Pancreas (tissue), 10 donors: ENCODE results near the gene LRFN4. TPM values are rescaled to one million over a fixed set of nuclear protein-coding genes. Genes with fewer than 3 reads are reported as not detected.

ENCODE experiments used
- ATAC-seq, 4 donors: fragments of 200-7000 bp; cut with Tn5 transposase; one replicate each; pipeline versions ENCODE4 v1.8.0 to v1.9.1; 2020; ENCODE audit warnings: mild to moderate bottlenecking in 4 of 4, moderate library complexity in 4 of 4
- DNase-seq, 6 donors: peaks; one replicate each; pipeline ENCODE4 v3.0.0-alpha.2; 2020
- FAIRE-seq: peaks from 2 replicates; lab custom pipeline; 2012; peaks lifted over from hg19 to GRCh38; lab: Jason Lieb, UNC
- H3K27ac ChIP-seq, 4 donors: fragments of 200-600 bp; sonication (generic); 1 replicate in 3 of 4; 2 replicates in 1 of 4; pipeline versions ENCODE4 v1.5.0 to v1.8.0; 2020
- H3K27me3 ChIP-seq, 4 donors: fragments of 200-600 bp; one replicate each; pipeline ENCODE4 v1.8.0; 2021
- H3K36me3 ChIP-seq, 3 donors: fragments of 200-600 bp; sonication (generic) in 1 of 3; one replicate each; pipeline versions ENCODE4 v1.5.0 to v1.8.0; 2020 to 2021
- H3K4me1 ChIP-seq, 3 donors: fragments of 200-600 bp; one replicate each; pipeline ENCODE4 v1.8.0; 2021
- H3K4me3 ChIP-seq, 4 donors: fragments of 200-600 bp; sonication (generic) in 2 of 4; one replicate each; pipeline versions ENCODE4 v1.5.0 to v1.8.0; 2020 to 2021
- H3K9me3 ChIP-seq, 4 donors: fragments of 200-600 bp; one replicate each; pipeline ENCODE4 v1.8.0; 2021
- WGBS, 2 donors: extraction: QIAGEN DNeasy Blood & Tissue Kit; methylation state at CpG; one replicate each; pipeline ENCODE4 v1.1.7; 2013; 5-methylcytosine and 5-hydroxymethylcytosine counted together
- intact Hi-C, 3 donors: fragments of 100-400 bp; cut with DNase I; formaldehyde crosslinking; loops; one replicate each; pipeline versions ENCODE4 v1.11.1 to v1.14.2; 2022
- polyA plus RNA-seq, 2 donors: library from polyadenylated mRNA; stranded (reverse); fragments of 200-250 nt; gene quantifications; one replicate each; pipeline ENCODE4 v1.2.3, GENCODE V29; 2013
- total RNA-seq, 6 donors: library from RNA; stranded (reverse); fragmentation: NEBNext Ultra II Directional in 4 of 6; extraction: Animal tissue kit (Norgen Biotek cat#: 25700) in 4 of 6; gene quantifications; one replicate each; pipeline versions ENCODE4 v1.2.1 to v1.2.4, GENCODE V29; 2021 to 2023
- TF ChIP-seq, protein P1 (sequence below), 4 donors: fragments of 200-600 bp; sonication (generic) in 3 of 4; IDR thresholded peaks; one replicate each; pipeline versions ENCODE4 v1.5.0 to v1.8.0; 2021; ENCODE audit warnings: antibody characterized with exemption in 4 of 4
- donor health status: healthy with polysubstance abuse.
- donor health status: DM: no; HTN: no; CAD: no; lungs with moderate emphysema.
- donor health status: DM: no; HTN: no; CAD: no.
- donor health status: control.
- donor health status: control.
- donor health status: Bipolar disorder and iron deficiency.
- donor health status: DM: yes; HTN: yes; CAD: no.
- donor health status: DM: no; HTN: no; CAD: no.
- donor health status: DM: no; HTN: no; CAD: no.
- donor health status: DM: yes; HTN: yes; CAD: no.

LRFN4 gene
- total and polyA plus RNA-seq, 8 donors: 0.51 to 7.8 (median 2.8) TPM

DNA sequence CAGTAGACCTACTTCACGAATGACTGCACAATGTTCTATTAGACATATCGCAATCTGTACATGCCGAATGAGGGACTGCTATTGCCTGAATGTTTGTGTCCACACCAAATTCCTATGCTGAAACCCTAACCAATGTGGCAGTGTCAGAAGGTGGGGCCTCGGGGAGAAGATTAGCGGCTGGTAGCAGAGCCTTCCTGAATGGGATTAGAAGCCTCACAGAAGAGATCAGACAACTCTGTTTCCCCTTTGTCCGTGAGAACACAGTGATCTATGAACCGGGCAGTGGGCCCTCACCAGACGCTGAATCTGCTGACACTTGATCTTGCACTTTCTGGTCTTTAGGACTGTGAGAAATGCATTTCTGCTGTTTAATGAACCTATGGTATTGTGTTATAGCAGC, 33.1 kb downstream of the LRFN4 start:
- ATAC-seq (no peak), FAIRE-seq (no peak), DNase-seq (no peak)
- Histone ChIP-seq H3K27ac (no peak overlapping the region), H3K4me3 (no peak overlapping the region), H3K4me1 (no peaks in the 10 kb centered on the region), H3K36me3 (no peaks in the 10 kb centered on the region), H3K27me3 (no peaks in the 10 kb centered on the region), H3K9me3 (no peaks in the 10 kb centered on the region)
- intact Hi-C loops: no loop called here
- 88 to 89% methylated on average over 8 of the region's 8 CpGs for WGBS, 2 donors
- TF ChIP-seq, protein P1, sequence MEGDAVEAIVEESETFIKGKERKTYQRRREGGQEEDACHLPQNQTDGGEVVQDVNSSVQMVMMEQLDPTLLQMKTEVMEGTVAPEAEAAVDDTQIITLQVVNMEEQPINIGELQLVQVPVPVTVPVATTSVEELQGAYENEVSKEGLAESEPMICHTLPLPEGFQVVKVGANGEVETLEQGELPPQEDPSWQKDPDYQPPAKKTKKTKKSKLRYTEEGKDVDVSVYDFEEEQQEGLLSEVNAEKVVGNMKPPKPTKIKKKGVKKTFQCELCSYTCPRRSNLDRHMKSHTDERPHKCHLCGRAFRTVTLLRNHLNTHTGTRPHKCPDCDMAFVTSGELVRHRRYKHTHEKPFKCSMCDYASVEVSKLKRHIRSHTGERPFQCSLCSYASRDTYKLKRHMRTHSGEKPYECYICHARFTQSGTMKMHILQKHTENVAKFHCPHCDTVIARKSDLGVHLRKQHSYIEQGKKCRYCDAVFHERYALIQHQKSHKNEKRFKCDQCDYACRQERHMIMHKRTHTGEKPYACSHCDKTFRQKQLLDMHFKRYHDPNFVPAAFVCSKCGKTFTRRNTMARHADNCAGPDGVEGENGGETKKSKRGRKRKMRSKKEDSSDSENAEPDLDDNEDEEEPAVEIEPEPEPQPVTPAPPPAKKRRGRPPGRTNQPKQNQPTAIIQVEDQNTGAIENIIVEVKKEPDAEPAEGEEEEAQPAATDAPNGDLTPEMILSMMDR (IDR thresholded peaks at IDR 0.05): no peak

DNA sequence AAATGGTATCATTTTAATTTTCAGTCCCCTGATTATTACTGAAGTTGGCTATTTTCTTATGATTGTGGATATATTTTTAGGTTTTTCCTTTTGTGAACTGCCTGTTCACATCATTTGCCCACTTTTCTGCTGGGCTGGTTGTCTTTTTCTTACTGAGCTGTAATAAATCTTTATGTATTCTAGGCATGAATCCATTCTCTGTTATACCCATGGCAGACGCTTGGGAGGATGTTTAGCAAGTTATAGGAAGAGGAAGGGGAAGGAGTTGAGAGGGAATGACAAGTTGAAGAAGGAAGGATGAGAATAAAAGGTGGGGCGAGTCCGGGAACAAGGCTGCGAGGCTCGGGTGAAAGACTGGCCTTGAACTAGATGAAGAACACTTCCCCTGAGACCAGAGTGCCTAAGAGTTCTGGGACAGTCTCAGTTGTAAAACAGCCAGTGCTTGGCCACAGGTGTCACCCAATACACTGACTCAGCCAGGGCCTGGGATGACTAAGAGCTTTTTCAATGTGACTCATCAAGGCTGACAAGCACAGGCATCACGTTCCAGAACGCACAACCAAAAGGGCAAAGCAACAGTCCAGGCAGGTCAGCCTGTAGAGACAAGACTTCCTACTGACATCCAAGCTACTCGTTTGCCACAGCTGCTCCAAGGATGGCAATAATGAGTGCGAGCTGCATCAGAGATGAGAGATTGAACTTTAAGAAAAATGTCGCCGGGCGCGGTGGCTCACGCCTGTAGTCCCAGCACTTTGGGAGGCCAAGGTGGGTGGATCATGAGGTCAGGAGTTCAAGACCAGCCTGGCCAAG, 35.2 kb downstream of the LRFN4 start:
- Histone ChIP-seq H3K27ac (no peak overlapping the region), H3K27me3 (no peaks in the 10 kb centered on the region), H3K9me3 (no peaks in the 10 kb centered on the region), H3K4me1 (no peaks in the 10 kb centered on the region), H3K4me3 (no peak overlapping the region), H3K36me3 (no peaks in the 10 kb centered on the region)
- peak in 4 of 6 donors; percentile 9 to 71 (median 52) for DNase-seq
- WGBS, 2 donors: 71 to 72% methylated on average over 14 of the region's 14 CpGs
- no peak for FAIRE-seq
- TF ChIP-seq, protein P1 (IDR thresholded peaks at IDR 0.05): no peak
- intact Hi-C loops: no loop called here
- ATAC-seq: peak; percentile 81 to 98 (median 94)

DNA sequence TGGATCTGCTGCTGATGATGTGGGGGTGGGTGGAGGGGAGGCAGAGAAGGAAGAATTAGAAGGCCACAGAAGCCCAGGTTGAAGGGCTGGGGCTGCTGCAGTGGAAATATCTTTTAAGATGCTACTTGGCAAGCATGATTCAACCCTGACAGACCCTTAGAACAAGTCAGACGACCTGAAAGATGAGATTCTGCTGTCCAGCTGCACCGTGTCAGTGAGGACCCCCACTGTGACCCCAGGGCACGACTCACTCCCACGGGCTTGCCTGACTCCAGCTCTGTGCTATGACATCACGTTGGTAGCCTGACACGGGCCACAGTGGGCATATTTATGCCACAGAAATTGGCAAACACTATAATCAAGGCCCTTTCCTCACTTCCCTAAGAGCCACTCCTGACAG, 36.0 kb downstream of the LRFN4 start:
- Histone ChIP-seq H3K4me3 (no peak overlapping the region), H3K4me1 (no peaks in the 10 kb centered on the region), H3K27me3 (no peaks in the 10 kb centered on the region), H3K9me3 (no peaks in the 10 kb centered on the region), H3K27ac (no peak overlapping the region), H3K36me3 (no peaks in the 10 kb centered on the region)
- ATAC-seq (no peak), DNase-seq (no peak), FAIRE-seq (no peak)
- TF ChIP-seq, protein P1 (IDR thresholded peaks at IDR 0.05): no peak
- intact Hi-C loops: no loop called here
- WGBS, 2 donors: 67 to 69% methylated on average over 6 of the region's 6 CpGs

DNA sequence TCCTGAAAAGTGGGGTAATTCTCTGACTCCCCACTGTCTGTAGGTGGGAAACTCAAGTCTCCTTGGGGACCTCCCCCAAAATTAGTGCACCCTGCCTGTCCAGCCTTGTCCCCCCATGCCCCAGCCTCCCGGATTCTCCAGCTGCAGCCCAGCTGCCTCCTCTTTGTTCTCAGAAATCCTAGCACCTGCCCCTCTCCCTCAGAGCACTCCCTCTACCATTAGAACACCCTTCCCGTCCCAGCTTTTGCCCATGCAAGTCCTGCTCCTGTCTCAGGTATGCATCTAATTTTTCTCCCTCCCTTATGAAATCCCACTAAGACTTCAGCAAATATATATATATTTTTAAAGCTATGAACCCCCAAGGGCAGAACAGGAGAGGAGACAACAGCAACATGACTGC, 37.3 kb downstream of the LRFN4 start:
- 82 to 90% methylated on average over 2 of the region's 2 CpGs for WGBS, 2 donors
- intact Hi-C loops: no loop called here

More for the DNA sequence above, 37.3 kb downstream of the LRFN4 start:
- H3K4me3 ChIP-seq: no peak overlapping the region
- no peak overlapping the region for H3K27ac ChIP-seq
- no peaks in the 10 kb centered on the region for H3K9me3 ChIP-seq
- DNase-seq: peak in 1 of 6 donors; percentile 7
- H3K36me3 ChIP-seq: no peaks in the 10 kb centered on the region
- no peak for FAIRE-seq
- H3K27me3 ChIP-seq: no peaks in the 10 kb centered on the region
- TF ChIP-seq, protein P1 (IDR thresholded peaks at IDR 0.05): no peak
- no peaks in the 10 kb centered on the region for H3K4me1 ChIP-seq
- no peak for ATAC-seq
